ENCODE data around the gene BCS1L.

DNA sequence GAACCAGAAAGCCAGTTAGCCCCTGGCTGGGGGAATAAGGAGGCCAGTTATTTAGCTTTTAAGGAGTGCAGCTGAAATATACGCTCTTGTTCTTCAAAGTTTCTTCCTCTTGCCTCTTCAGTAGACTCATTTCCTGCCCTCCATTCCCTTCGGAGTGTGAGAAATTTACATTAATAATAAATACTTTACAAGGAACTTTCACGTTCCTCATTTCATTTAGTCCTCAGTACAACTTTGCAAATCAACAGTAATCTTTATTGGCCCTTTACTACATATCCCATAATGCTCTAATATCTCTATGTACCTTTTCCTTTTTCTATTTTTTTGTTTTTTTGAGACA lies 36.1 kb upstream of the BCS1L start:
- TF ChIP-seq, protein P1, sequence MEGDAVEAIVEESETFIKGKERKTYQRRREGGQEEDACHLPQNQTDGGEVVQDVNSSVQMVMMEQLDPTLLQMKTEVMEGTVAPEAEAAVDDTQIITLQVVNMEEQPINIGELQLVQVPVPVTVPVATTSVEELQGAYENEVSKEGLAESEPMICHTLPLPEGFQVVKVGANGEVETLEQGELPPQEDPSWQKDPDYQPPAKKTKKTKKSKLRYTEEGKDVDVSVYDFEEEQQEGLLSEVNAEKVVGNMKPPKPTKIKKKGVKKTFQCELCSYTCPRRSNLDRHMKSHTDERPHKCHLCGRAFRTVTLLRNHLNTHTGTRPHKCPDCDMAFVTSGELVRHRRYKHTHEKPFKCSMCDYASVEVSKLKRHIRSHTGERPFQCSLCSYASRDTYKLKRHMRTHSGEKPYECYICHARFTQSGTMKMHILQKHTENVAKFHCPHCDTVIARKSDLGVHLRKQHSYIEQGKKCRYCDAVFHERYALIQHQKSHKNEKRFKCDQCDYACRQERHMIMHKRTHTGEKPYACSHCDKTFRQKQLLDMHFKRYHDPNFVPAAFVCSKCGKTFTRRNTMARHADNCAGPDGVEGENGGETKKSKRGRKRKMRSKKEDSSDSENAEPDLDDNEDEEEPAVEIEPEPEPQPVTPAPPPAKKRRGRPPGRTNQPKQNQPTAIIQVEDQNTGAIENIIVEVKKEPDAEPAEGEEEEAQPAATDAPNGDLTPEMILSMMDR (IDR thresholded peaks at IDR 0.05; ENCODE audit: insufficient read depth, low read length) = no peak
- TF ChIP-seq, protein P2, sequence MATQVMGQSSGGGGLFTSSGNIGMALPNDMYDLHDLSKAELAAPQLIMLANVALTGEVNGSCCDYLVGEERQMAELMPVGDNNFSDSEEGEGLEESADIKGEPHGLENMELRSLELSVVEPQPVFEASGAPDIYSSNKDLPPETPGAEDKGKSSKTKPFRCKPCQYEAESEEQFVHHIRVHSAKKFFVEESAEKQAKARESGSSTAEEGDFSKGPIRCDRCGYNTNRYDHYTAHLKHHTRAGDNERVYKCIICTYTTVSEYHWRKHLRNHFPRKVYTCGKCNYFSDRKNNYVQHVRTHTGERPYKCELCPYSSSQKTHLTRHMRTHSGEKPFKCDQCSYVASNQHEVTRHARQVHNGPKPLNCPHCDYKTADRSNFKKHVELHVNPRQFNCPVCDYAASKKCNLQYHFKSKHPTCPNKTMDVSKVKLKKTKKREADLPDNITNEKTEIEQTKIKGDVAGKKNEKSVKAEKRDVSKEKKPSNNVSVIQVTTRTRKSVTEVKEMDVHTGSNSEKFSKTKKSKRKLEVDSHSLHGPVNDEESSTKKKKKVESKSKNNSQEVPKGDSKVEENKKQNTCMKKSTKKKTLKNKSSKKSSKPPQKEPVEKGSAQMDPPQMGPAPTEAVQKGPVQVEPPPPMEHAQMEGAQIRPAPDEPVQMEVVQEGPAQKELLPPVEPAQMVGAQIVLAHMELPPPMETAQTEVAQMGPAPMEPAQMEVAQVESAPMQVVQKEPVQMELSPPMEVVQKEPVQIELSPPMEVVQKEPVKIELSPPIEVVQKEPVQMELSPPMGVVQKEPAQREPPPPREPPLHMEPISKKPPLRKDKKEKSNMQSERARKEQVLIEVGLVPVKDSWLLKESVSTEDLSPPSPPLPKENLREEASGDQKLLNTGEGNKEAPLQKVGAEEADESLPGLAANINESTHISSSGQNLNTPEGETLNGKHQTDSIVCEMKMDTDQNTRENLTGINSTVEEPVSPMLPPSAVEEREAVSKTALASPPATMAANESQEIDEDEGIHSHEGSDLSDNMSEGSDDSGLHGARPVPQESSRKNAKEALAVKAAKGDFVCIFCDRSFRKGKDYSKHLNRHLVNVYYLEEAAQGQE (IDR thresholded peaks at IDR 0.05; ENCODE audit: insufficient replicate concordance, low read depth) = no peak
- no peak for TF ChIP-seq POLR2AphosphoS5 (IDR thresholded peaks at IDR 0.05; ENCODE audit: low read depth)

Measured in HL-60 (cell line).